CD4-positive, alpha-beta T cell treated with Interleukin-21 for 1 hour (primary cell): ENCODE results near the gene TK2.
A peak's percentile ranks its signal among the peaks of the same experiment; 100 is the strongest.

Experiments used
- DNase-seq: peaks from one replicate; pipeline ENCODE4 v3.0.0-alpha.2; 2020

The TK2 gene

DNA sequence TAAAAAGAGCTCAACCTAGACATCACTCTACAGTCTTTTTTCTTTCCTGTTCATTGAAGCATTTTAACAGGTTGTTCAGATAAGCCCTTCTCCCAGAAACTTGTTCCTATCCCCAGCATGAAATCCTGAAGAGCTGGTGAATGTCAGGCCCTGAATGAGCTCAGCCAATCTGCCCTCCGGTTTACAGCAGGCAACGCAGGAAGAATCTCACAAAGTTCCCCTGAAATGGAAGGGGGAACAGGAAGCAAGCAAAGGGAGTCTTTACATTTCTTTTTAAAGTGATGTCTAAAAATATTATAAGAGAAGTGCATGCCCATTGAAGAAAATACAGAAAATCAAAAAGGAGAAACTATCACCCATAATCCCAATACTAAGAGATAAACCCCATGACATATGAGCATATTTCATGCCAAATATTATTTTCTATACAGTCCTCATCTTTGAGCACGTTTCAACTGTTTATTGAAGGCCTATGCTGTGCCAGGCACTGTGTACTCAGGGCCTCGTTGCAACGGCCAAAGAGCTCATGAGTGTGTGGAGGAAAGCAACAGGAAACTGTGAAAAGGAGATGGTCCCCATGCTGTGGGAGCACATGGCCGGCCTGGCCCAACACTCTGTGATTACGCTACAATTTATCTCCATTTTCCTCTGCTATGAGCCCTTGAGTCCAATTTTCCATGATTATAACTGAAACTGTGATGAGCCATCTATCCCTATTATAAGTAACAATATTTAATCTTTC lies 5.7 kb downstream of the TK2 start:
- no peak for DNase-seq

DNA sequence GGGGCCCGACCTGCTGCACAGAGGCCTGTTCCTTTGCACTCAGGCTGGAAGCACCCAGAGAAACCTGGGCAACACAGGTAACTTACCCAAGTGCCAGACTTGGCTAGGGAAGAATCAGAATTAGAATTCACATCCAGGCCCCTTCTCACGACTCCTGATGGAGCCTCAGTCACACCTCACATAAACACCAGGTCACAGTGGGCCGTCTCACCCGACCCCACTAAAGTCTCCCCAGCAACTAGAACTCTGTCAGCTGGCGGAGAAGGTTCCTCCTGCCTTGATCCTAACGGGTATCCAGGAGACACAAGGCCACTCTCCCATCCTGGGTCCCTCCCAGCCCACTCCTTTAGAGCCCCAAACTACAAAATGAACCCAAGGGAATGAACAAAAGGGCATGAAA lies 6.4 kb downstream of the TK2 start:
- no peak for DNase-seq

DNA sequence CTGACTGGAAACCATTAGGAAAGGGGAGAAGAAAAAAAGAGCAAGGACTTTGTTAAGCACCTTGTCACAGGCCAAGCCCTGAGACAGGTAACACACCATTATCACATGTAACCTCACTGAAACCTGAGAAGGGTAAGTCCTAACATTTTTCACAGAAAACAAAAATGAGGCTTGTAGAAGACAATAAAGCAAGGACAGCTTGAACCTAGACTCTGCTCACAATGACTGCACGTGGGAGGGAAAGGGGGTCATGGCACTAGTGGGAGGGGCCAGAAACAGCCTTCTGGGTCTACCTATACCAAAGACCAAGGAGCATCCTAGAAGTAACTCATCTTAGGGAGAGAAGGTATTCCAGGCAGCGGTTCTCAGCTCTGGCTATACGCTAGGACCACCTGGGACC lies 7.5 kb downstream of the TK2 start:
- DNase-seq, result no peak

DNA sequence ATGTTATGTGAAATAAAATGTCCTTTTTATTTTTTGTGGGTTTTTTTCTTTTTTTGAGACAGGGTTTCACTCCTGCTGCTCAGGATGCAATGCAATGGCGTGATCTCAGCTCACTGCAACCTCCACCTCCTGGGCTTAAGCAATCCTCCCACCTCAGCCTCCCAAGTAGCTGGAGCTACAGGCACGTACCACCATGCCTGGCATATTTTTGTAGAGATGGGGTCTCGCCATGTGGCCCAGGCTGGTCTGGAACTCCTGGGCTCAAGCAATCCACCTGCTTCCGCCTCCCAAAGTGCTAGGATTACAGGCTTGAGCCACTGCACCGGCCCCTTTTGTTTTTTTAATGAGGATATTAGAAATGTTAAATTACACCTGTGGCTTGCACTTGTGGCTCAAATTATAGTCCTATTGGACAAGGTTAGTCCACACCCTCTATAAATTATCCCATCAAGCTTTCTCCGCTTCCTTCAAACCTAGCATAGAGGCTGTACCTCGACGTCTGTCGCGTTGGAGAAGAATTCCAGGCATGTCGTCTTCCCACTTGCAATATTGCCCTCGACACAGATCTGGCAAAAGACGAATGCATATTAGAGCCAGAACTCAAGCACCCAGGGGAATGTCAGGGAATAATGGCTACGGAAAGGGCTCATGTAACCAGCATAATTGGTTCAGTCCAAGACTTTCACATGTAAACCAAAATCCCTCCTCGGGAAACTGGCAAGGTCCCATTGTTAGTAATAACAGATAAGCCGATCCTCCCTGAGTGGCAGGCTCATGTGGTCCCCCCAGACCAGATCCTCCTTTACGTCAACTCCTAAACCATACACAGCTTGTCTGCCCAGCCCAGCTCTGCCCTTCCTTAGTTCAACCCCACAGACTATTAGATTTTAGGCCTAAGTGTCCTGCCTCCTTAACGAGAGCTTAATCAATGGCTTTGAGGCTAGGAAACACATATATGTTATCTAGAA lies 8.2 kb downstream of the TK2 start:
- no peak for DNase-seq

DNA sequence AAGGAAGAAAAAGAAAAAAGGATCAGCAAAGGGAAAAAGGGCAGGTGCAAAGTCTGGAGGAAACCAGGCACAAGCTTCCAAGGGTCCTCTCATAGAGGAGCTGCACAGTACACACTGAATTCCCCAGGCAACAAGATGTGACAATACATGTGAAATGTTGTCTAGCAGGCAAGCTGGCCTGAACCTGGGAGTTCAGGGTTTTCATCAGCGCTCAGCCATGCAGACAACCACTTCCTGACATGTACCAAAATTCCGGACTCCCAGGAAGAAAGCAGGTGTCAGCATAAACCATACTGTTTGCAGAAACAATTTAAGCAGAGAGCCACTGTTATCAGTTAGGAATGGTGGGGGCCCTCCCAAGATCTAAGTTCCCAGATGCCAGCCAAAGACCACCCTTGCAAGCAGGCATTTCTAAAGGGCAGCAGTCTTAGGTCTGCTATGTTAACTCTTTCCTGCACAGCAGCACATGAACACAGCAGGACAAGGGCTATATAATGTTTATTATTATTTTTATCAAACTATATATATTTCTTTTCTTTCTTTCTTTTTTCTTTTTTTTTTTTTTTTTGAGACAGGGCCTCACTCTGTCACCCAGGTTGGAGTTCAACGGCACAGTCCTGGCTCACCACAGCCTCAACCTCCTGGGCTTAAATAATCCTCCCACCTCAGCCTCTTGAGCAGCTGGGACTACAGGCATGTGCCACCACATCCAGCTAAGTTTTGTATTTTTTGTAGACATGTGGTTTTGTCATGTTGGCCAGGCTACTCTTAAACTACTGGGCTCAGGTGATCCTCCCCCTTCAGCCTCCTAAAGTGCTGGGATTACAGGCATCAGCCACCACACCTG lies 10.1 kb downstream of the TK2 start:
- no peak for DNase-seq

DNA sequence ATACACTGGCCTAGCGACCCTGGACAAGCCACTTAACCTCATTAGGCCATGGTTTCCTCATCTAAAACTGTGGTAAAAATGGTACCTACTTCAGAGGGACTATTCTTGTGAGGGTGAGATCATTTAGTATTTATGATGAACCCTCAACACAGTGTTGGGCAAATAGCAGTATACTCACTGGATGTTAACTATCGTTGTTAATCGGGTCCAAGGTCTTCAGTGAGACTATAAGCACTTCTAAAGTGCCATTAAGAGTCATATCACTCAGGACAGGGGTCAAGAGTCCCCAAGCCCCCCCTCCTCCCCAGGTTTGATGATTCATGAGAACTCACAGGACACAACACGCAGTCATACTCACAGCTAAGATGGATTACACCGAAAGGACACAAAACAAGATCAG lies 11.0 kb downstream of the TK2 start:
- DNase-seq, result no peak

DNA sequence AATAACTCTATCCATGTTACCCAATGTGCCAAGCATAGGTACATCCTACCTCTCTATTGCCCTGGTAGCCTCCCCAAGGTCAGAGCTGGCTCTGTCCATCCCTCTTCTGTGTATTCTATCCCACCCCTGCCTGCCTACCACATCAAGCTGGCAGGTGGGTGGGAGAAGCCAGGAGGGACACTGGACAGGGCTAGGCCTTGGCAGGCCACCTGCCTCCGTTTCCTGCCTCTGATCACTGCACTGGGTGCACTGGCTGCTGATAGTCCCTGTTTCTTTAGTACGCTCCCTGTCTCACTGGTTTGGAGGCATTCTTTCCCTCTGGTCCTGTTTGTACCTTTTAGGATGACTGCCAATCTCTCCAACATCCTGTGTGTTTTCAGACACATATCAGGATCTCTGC lies 12.7 kb downstream of the TK2 start:
- DNase-seq, result no peak

DNA sequence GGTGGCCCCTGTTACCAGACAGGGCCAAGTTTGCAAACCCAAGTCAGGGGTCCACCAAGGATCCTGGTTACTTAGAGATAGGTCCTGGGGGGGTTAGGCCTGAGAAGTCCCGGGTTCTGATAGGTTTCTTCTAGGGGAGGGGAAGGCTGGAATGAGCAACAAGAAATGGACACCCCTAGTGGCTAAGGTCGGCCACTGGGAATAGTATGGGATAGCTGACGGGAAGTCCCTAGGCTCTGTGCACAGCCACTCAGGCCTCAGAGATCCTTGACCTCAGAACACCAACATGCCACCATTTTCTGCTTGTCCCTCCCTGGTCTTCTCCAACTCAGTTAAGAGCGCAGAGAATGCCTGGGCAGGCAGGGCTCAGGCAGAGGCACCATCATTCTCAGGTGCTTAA lies 13.4 kb downstream of the TK2 start:
- no peak for DNase-seq

DNA sequence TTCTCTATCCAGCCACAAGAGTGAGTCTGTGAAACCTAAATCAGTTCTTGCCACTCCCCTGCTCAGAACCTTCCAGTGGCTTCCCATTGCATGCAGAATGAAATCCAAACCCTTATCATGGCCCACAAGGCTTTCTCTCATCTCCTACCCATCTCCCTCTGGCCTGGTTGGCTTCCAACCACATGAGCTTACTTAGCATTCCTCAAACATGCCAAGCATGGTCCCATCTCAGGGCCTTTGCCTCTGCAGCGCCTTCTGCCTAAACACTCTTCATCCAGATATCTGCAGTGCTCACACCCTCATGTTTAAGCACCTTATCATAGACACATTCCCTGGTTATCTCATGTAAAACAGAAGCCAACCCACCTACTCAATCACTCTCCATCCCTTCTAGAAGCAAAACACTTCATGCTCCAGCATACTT lies 15.5 kb downstream of the TK2 start:
- no peak for DNase-seq

DNA sequence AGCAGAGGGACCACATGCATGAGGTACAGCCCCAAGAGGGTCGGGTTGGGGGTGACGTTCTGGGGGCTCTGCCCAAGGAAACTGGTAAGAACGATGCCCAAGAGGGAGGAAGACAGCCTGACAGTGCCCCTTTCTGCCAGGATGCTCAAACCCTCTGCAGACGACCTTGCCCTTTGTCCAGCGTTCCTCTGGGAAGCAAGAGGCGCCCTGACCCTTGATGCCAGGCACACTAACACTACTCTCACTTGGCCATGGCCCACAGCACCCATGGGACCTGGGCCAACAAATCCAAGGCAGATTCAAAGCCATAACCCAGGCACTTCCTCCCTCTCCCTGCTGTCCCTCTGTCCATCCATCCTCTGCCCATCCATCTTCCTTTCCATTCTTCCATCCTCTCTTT lies 20.4 kb downstream of the TK2 start:
- DNase-seq, result no peak

DNA sequence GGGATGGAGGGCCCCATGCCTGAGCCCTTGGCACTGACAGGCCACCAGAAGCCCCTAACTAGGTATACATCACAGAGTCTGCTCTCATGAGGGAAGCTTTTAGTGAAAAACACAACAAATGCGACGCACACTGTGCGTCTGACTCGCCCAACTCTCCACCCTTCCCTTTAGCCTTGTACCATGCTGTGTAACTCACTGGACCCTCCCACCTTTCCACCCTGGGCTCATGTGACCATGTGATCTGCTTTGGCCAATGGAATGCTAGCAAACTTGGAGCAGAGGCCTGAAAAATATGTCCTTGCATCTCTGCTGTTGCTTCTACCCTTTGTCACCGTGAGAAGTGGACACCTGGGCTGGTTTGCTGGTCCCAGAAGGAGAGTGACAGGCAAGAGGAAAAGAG lies 21.6 kb downstream of the TK2 start:
- DNase-seq, result no peak

DNA sequence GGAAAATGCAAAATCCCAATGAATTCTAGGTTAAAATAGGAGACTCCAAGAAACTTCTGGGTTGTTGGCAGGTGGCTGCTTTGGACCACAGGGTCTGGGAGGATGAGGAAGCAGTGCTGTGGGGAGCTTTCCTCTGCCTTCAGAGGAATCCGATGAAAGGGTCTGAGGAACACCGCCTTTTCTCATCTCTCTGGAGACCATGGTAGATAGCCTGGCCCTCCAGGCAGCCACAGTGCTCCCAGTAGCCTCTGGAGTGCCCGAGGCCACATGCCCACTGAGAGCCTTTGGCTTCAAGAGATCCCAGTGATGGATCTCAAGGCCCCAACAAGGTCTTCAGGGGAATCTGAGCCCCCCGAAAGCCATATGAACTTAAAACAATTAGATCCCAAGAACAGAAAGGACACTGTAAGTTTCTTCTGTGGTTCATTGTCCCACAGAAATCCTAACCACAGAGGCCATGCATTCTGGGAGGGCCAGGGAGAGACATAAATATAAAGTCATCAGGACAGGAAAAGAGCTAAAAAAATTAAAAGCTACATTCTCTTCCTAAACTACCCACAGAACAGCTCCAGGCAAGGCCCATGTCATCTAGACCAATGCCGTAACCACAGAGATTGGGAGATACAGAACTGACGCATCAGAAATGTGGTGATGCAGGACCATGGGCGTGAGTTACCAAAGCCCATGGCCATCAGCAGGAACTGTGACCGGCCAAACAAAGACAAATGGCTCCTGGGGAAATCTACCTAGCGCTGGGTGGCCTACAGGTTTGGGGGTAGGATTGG lies 24.3 kb downstream of the TK2 start:
- no peak for DNase-seq

DNA sequence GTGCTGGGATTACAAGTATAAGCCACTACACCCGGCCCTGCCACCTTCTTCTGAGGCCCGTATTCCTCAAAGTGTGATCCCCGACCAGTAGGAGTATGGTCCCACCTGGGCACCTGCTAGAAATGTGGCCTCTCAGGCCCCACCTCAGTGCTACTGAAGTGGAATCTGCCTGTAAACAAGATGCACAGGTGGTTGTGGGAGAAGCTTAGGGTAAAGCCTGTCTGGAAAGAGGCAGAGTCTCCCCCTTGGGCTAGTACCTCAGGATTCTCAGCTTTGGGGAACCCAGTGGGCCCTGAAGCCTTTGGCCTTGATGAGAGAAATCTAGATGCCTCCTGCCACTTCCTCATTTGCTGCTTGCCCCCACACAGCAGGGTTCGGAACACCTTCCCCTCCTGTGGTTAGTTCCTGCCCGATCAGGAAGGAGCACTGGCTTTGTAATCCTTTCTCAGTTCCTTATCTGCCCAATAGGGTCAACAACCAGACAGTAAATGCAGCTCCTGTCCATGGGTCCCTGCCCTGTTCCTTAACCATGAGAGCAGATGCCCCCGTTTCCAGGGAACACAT lies 25.2 kb downstream of the TK2 start:
- peak; percentile 48 for DNase-seq

DNA sequence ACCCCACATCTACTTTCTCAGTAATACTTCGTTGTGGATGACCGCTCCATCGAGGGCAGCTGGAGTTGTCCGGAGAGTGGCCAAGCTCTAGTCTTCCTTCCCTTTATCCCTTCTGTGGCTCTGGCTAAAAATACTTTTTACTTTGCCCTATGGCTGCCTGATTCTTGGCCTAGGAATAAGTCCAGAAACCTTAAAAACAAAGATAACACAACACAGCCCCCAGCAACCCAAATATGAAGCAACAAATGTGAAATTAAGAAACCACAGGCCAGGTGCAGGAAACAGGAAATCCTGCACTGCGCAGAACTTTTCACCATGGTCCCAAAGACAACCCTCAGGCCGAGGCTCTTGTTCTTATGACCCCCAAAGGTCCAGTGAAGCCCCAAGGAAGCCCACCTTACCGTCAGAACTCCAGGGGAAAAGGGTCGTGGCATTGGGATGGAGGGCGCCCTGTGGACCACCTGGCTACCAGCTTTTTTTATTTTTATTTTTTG lies 26.0 kb downstream of the TK2 start:
- DNase-seq, result peak; percentile 64

DNA sequence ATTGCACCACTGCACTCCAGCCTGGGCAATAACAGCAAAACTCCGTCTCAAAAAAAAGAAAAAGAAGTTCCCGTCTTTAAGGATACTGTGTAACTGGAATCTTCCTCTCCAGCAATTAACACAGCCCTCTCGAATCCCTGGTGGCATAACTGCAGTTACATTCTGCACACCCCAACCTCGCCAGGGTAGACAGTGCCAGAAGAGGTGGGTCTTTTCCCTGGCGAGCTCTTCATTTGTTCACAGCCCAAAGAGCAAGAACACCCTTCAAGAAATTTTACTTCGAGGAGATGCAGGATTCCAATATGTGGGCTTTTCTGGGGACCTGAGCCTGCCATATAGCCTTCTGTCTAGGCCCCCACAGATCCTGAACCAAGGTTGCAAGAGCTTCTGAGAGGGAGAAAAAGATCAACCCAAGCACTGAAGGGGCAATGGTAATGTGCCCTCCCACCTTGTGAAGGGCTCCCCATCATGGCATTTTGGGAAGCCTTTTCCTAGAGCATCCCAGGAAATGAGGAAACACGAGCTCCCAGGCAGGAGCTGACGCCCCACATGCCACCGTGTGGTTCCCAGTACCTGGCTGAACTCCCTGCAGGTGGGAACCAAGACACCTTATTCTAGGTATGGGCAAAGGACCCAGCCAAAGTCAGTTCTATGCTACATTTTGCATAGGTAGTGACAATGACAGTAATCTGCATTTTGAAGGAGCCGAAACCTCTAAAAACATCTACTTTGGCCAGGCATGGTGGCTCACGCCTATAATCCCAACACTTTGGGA lies 26.9 kb downstream of the TK2 start:
- DNase-seq, result no peak

DNA sequence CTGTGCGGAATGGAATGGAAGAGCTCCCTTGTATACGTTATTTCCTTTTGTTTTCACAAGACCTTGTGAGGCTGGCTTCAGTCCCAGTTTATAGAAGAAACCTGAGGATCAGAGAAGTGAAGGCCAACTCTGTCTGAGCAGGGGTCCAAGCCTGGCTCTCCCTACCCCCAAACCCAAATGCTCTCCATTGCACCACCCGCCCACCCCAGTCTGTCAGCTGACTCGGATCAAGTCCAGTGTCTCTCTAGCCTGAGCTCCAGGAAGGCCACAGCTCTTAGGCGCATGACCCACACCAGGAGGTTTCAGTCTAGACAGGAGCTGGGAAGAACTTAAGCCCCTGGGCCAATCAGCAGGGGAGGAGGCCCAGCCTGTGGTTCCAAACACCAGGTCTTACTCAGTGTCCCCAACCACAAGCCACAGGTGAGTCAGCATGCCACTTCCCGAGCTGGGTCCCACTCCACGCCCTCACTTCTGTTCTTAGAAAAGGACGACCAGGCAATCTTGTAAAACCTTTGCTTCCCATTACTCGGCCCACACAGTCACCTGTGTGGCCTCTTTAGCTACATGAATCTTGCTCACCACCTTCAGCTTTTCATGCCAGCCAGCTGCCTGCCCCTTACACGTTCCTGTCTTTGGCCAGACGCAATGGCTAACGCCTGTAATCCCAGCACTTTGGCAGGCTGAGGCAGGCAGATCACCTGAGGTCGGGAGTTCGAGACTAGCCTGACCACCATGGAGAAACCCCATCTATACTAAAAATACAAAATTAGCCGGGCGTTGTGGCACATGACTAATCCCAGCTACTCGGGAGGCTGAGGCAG lies 27.8 kb downstream of the TK2 start:
- peak; percentile 83 for DNase-seq

DNA sequence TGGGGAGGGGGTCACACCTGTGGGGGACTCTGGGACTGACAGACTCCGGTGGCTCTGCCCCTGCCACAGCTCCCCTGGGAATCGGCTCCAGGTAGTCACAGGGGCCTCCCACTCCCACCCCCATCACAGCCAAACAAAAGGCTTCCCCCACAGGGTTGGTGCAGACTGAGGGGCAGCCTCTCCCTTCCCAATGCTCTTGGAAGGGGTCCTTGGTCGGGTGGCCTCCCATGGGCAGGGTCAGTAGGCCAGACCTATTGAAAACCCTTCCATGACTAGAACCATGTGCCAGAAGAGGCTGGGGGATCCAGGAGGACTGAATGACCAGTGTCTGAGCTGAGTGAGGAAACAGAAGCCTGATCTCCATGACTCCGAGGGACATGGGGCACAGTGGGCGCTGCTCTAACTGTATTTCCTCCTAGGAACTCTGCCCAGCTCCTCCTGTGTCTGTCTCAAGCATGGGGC lies 28.6 kb downstream of the TK2 start:
- DNase-seq, result no peak

DNA sequence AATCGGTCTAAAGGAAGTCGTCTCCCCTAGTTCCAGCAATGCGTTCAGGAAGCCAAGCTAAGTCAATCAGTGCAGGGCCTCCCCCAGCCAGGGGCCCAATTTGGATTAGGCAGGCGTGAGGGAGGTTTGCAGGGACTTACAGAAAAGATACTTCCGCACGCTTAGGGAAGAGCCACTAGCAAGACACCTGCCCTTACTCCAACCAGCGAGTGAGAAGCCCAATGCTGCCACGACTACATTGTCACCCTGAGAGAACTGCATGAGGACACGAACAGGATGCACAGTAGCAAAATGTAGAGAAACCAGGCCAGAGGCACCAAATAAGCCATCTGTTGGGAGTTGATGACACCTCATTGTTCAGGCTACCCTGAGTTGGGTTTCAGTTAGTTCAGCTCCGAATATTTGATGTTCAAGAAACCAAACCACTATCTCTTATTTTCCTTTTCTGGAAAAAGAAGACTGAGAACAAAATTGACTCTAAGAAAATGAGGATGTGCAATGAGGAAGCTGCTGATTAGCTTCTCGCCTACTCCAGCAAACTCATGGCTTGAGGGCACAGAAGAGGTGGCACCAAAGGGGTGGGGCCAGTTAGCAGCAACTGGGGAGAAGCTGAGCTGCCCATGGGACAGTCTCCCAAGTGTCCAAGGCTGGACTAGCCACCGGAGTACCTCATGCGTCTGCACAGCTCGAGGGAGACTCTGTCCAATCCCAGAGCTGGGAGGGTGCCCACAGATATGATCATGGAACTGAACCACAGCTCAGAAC lies 29.3 kb downstream of the TK2 start:
- DNase-seq, result no peak
